Embryonic facial prominence (tissue), 1 donor: ENCODE data around the gene CUBN.

Experiments
- DNase-seq: peaks from one replicate; pipeline ENCODE4 v3.0.0-alpha.2; 2016; ENCODE audit errors: extremely low spot score

Gene CUBN

DNA sequence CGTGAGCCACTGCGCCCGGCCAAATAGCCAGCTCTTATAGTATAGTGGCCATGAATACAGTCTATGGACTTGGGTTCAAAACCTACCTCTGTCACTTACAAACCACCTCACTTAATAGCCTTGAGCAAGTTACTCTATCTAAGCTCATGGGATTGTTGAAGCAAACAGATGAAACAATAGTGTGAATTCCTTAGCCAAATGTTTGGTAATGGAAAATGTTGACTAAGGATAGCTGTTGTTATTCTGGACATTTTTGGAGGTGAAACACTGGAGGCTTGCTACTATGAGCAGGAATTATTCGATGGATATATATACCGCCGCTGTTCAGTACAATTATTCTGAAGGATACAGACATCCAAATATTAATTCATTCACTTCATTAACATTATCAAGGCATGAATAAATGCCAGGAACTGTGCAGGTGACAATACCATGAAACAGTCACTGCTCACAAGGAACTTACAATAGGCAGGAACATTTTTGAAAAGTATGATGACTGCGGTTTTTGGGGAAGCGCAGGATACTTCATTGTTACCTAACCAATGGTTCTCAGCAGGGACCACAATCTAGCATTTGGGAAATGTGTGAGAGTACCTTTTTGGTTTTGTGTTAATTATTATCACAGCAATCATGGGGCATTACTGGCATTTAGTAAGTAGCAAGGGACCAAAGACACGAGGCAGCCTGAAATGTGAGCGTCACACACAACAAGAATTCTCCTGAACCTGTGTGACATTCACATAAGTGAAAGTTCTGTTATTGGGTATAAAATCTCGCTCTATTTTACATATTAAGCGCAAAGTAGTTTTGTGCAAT, 55.7 kb downstream of the CUBN start:
- DNase-seq, result no peak

DNA sequence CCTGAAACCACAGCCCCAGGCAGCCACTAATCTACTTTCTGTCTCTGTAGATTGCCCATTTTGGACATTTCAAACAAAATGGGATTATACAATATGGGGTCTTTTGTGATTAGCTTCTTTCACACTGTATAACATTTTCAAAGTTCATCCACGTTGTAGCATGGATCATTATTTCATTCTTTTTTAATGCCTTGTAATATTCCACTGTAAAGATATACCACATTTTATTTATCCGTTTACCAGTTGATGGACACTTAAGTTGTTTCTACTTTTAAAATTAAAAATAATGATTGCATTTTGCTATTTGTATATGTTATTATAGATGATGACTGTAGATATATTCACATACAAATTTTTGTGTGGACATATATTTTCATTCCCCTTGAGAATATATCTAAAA, 60.7 kb downstream of the CUBN start:
- no peak for DNase-seq

- no peak for DNase-seq
Measured at GRCh38 chr10:17067376-17068264, 62.0 kb downstream of the CUBN start.

DNA sequence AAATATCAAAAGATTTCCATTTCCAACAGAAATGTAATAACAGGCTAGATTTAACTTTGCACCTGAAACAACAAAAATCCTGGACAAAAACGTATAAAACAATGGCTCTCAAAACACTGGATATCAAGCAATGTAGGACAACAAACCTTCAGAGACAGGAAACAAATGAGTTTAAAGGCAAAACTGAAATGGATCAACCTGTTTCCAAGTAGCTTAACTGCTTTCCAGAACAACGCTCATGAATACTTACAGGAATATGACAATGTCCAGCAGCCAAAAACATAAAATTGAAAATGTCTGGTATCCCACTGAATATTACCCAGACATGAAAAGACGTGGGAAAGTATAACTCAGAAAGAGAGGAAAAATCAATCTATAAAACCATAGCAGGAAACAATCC, 62.8 kb downstream of the CUBN start:
- no peak for DNase-seq

- no peak for DNase-seq
Measured at GRCh38 chr10:17066000-17066399, 63.6 kb downstream of the CUBN start.

DNA sequence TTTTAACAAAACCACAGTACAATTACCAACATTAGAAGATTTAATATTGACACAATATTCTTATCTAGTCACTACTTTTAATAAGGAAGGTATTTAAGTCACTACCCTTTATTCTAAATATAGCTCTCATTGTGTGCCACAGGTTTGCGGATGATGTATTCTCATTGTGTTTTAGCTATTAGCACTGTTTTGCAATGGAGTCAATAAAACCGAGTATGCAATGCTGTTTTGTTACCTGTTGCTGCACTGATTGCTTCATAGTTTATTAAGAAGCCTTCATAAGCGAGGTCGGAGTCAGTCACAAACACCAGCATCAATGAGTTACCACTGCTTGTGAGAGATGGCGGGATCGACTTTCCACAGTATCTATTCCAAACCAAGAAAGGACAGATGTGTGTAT, 64.3 kb downstream of the CUBN start:
- DNase-seq, result no peak

DNA sequence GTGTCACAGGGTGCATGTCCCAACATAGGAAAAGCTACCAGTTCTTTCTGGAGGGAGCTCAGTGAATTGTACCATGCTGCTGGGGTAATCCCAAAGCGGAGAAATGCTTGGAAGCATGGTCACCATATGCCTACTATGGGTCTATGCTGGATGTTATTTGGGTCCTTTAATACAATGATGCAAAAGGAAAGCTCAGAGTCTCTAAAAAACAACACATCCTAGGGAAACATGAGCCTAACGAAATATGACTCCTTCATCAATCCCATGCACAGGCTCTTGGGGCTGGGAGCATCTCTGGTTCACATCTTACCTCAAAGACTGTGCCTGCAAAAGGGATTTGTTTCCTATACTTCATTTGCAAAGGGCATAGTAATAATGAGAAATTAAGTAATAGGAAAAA, 65.2 kb downstream of the CUBN start:
- DNase-seq, result no peak

GRCh38 chr10:17062955-17063484, 66.6 kb downstream of the CUBN start:
- DNase-seq, result no peak

- DNase-seq, result no peak
Measured at GRCh38 chr10:17062493-17062892, 67.1 kb downstream of the CUBN start.

DNA sequence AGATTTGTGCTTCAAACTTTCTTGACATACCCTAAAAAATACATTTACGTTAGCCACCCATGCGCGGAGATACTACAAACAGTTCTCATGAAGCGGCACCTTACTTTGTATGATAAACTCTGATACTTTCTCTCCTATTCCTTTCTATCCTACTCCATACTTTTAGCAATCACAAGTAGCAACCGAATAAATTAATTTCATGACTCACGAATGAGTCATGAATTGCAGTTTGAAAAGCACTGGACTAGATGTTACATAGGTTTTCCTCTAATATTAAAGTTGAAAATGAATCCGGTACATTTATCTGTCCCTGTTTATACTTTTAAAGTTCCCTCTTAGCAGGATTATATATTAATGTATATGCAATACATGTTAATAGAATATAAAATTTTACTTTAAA, 67.6 kb downstream of the CUBN start:
- no peak for DNase-seq

GRCh38 chr10:17061418-17061817, 68.2 kb downstream of the CUBN start:
- no peak for DNase-seq

- DNase-seq, result no peak
Measured at GRCh38 chr10:17060289-17060688, 69.3 kb downstream of the CUBN start.

- peak; percentile 87 for DNase-seq
Measured at GRCh38 chr10:17059197-17059688, 70.4 kb downstream of the CUBN start.

- no peak for DNase-seq
Measured at GRCh38 chr10:17058093-17058492, 71.5 kb downstream of the CUBN start.

GRCh38 chr10:17056781-17057428, 72.7 kb downstream of the CUBN start:
- DNase-seq, result no peak

DNA sequence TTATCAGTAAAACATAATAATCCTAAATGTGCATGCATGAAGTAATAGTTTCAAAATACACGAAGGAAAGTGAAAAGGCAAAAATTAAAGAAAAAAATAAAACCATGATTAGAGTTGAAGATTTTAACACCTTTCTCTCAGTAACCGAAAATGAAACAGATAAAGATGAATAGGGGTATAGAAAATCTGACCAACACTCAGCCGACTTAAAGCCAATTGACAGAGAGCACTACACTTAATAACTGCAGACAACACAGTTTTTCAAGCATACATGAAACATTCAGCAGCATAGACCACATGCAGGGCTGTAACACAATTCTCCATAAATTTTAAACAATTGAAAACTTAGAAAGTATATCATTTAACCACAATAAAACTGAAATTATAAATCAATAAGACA, 76.1 kb downstream of the CUBN start:
- DNase-seq, result no peak

GRCh38 chr10:17053061-17053460, 76.5 kb downstream of the CUBN start:
- no peak for DNase-seq

DNA sequence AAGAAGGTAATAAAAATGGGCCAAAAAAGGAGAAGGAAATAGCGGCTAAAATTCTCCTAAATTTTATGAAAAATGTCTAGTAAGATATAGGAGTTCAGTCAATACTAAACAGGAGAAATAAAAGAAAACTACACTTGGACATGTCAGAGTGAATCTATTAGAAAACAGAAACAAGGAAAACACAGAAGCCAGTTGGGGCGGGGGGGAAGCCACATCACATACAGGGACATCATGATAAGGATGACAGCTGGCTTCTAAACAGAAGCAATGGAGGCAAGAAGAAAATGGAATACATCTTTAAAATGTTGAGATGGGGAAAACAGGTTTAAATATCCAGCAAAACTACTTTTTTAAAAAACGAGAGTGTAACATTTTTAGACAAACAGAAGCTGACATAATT, 77.8 kb downstream of the CUBN start:
- no peak for DNase-seq

- no peak for DNase-seq
Measured at GRCh38 chr10:17049195-17049594, 80.4 kb downstream of the CUBN start.

DNA sequence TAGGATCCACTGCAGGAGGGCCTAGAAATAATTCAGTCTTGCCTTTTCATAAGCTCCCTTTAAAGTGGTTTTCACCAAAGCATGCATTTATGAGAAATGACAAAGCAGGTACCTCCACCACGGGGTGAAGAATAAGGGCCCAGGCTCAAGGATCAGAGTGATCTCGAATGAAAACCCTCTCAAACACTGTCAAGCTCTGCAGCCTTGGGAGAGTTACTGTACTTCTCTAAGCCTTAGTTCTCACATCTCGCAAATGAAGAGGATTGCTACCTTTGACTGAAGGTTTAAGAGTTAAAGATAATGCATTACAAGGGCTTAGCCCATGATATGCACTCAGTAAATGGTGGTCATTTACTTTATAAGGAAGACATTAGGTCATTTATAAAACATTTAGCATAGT, 81.7 kb downstream of the CUBN start:
- no peak for DNase-seq

GRCh38 chr10:17046989-17047388, 82.6 kb downstream of the CUBN start:
- no peak for DNase-seq

GRCh38 chr10:17043586-17043985, 86.0 kb downstream of the CUBN start:
- no peak for DNase-seq
